ENCODE data around the gene FANCM.

FANCM gene

DNA sequence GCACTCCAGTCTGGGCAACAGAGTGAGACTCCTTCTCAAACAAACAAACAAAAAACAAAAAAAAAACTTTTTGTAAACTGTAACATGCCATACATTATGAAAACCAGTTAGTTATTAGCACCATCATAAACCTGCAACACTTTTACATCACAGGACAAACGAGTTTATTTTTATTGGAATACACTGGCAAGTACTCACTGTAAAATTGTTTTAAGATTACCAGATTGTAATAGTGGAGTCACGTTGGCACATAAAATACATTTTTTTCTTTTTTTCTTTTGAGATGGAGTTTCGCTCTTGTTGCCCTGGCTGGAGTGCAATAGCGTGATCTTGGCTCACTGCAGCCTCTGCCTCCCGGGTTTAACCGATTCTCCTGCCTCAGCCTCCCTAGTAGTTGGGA, 17.1 kb upstream of the FANCM start:
- no peak overlapping the region for H3K27ac ChIP-seq
- no peak for DNase-seq
- TF ChIP-seq, protein P1, sequence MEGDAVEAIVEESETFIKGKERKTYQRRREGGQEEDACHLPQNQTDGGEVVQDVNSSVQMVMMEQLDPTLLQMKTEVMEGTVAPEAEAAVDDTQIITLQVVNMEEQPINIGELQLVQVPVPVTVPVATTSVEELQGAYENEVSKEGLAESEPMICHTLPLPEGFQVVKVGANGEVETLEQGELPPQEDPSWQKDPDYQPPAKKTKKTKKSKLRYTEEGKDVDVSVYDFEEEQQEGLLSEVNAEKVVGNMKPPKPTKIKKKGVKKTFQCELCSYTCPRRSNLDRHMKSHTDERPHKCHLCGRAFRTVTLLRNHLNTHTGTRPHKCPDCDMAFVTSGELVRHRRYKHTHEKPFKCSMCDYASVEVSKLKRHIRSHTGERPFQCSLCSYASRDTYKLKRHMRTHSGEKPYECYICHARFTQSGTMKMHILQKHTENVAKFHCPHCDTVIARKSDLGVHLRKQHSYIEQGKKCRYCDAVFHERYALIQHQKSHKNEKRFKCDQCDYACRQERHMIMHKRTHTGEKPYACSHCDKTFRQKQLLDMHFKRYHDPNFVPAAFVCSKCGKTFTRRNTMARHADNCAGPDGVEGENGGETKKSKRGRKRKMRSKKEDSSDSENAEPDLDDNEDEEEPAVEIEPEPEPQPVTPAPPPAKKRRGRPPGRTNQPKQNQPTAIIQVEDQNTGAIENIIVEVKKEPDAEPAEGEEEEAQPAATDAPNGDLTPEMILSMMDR (IDR thresholded peaks at IDR 0.05), result no peak
- no peaks in the 10 kb centered on the region for H3K9me3 ChIP-seq
- intact Hi-C loops (cut with DNase I; ENCODE audit: low total_unique reads), result no loop called here
- H3K4me3 ChIP-seq, result no peak overlapping the region
- peaks cover 65 to 98% (median 88%) of the 10 kb centered on the region in 3 donors for H3K36me3 ChIP-seq
- no peaks in the 10 kb centered on the region for H3K4me1 ChIP-seq
- no peaks in the 10 kb centered on the region for H3K27me3 ChIP-seq

DNA sequence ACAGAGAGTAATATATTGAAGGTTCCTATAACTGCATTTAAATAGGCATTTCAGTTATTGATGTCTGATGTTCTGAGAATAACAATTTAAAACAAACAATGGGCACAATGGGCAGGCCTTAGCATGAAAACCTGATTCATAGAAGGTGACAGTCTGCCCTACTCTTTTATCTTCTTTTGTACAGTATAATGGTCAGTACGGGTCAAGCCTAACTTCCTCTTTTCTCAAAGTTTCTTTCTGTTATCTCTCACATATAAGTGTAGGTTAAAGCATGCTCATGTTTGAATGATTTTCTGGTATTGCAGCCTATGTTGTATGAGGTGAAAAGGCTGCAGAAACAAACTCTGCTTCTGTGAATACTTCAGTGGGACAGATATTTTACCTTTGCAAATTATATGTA, 15.6 kb upstream of the FANCM start:
- H3K27ac ChIP-seq, result no peak overlapping the region
- no peak overlapping the region for H3K4me3 ChIP-seq
- intact Hi-C loops (cut with DNase I; ENCODE audit: low total_unique reads), result no loop called here
- no peak for DNase-seq
- H3K4me1 ChIP-seq, result no peaks in the 10 kb centered on the region
- TF ChIP-seq, protein P1 (IDR thresholded peaks at IDR 0.05), result no peak
- no peaks in the 10 kb centered on the region for H3K27me3 ChIP-seq
- peaks cover 58 to 94% (median 86%) of the 10 kb centered on the region in 3 donors for H3K36me3 ChIP-seq
- H3K9me3 ChIP-seq, result no peaks in the 10 kb centered on the region

DNA sequence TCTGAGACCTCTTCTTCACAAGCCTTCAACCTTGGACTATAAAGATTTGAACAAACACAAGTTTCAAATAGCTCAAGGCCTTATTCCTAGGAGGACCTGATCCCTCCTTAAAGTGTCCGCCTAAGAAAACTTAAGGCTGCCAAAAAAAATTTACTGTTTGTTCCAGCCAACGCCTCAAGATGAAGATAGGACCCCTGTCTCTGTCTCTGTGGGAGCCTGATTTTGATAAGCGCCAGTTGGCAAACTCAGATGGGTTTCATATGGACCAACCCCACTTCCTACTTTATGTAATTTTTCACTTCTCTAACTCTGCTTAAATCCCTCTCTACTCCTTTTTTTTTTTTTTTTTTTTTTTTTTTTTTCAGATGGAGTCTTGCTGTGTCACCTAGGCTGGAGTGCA, 12.5 kb upstream of the FANCM start:
- DNase-seq, result no peak
- H3K4me3 ChIP-seq, result no peak overlapping the region
- no peaks in the 10 kb centered on the region for H3K4me1 ChIP-seq
- H3K36me3 ChIP-seq, result peaks cover 41 to 85% (median 57%) of the 10 kb centered on the region in 3 donors
- no peaks in the 10 kb centered on the region for H3K27me3 ChIP-seq
- H3K9me3 ChIP-seq, result no peaks in the 10 kb centered on the region
- TF ChIP-seq, protein P1 (IDR thresholded peaks at IDR 0.05), result no peak
- no peak overlapping the region for H3K27ac ChIP-seq
- intact Hi-C loops (cut with DNase I; ENCODE audit: low total_unique reads), result no loop called here

DNA sequence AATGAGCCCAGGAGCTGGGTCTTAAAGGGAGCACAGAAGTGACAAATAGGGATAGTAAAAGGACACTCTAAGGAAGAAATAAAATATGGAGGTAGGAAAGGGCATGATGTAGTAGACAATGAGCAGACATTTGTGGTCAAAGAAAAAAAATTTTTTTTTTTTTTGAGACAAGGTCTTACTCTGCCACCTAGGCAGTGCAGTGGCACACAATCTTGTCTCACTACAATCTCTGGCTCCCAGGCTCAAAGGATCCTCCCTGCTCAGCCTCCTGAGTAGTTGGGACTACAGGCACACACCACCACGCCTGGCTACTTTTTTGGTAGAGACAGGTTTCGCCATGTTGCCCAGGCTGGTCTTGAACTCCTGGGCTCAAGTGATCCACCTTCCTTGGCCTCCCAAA, 10.0 kb upstream of the FANCM start:
- DNase-seq, result no peak
- H3K27ac ChIP-seq, result no peak overlapping the region
- no peak overlapping the region for H3K4me3 ChIP-seq
- peaks cover 0 to 3% (median 0%) of the 10 kb centered on the region in 4 donors for H3K4me1 ChIP-seq
- no peaks in the 10 kb centered on the region for H3K27me3 ChIP-seq
- no peaks in the 10 kb centered on the region for H3K9me3 ChIP-seq
- TF ChIP-seq, protein P1 (IDR thresholded peaks at IDR 0.05), result no peak
- intact Hi-C loops (cut with DNase I; ENCODE audit: low total_unique reads), result no loop called here
- H3K36me3 ChIP-seq, result peaks cover 20 to 67% (median 34%) of the 10 kb centered on the region in 3 donors

DNA sequence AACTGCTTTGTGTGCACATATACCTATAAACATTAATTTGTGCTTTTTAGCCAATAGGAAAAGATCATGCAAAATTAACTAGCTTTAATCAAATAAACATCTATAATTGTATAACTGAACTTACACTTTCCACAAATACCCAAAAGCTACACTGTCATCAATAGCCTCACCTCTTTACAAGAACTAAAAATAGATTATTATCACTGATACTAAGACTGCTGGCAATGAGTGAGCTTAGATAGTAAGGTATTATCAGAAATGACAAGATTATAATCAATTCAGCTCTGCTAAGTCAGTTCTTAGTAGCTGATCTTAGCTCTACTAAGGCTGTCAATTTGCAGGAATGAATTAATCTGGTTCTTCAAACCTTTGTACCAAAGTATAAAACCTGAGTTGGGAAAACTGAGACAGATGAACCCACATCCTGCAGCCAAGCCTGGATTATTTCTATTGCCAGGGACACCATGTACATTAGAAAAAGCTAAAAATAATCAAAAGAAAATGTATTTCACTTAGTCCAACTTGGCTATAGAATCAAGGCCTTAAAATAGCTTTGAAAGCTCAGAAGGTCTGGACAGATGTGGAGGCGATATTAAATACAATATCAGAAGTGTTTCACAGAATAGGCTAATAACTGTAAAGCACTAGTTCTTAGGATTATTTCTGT, 6.6 kb upstream of the FANCM start:
- intact Hi-C loops (cut with DNase I; ENCODE audit: low total_unique reads), result no loop called here
- Histone ChIP-seq H3K27me3 (no peaks in the 10 kb centered on the region), H3K4me3 (no peak overlapping the region), H3K4me1 (peaks cover 0 to 10% (median 2%) of the 10 kb centered on the region in 4 donors), H3K27ac (no peak overlapping the region), H3K9me3 (no peaks in the 10 kb centered on the region), H3K36me3 (peaks cover 8 to 34% (median 8%) of the 10 kb centered on the region in 3 donors)
- TF ChIP-seq, protein P1 (IDR thresholded peaks at IDR 0.05), result no peak
- no peak for DNase-seq
